Naive B cell (primary cell): ENCODE results near the gene C17orf100. TPM values are rescaled to one million over a fixed set of nuclear protein-coding genes. Genes with fewer than 3 reads are reported as not detected.

Experiments
- ATAC-seq, 2 donors: fragments of 150-1000 bp; cut with Tn5 transposase; 2 replicates each; pipeline ENCODE4 v1.10.0; 2021; ENCODE audit warnings: low read depth in 2 of 2, mild to moderate bottlenecking in 2 of 2, moderate library complexity in 2 of 2
- DNase-seq: peaks from one replicate; pipeline ENCODE4 v3.0.0; 2022
- H3K27ac Mint-ChIP-seq, 6 donors: one replicate each; pipeline ENCODE4 v1.8.0; 2020 to 2022; ENCODE audit warnings: mild to moderate bottlenecking in 6 of 6, mixed read lengths in 6 of 6, moderate library complexity in 5 of 6, inconsistent platforms in 2 of 6
- H3K27me3 Mint-ChIP-seq, 3 donors: one replicate each; pipeline ENCODE4 v1.8.0; 2021 to 2022; ENCODE audit warnings: mixed read lengths in 3 of 3, mild to moderate bottlenecking in 1 of 3
- H3K36me3 Mint-ChIP-seq, 2 donors: one replicate each; pipeline ENCODE4 v1.8.0; 2020 to 2022; ENCODE audit warnings: mixed read lengths in 2 of 2, inconsistent platforms in 1 of 2, mild to moderate bottlenecking in 1 of 2
- H3K4me1 Mint-ChIP-seq, 3 donors: one replicate each; pipeline ENCODE4 v1.8.0; 2020 to 2022; ENCODE audit warnings: mixed read lengths in 3 of 3, inconsistent platforms in 1 of 3, mild to moderate bottlenecking in 1 of 3, moderate library complexity in 1 of 3
- H3K4me3 Mint-ChIP-seq, 8 donors: one replicate each; pipeline ENCODE4 v1.8.0; 2020 to 2022; ENCODE audit warnings: mild to moderate bottlenecking in 8 of 8, mixed read lengths in 8 of 8, moderate library complexity in 8 of 8, inconsistent platforms in 2 of 8
- H3K9me3 Mint-ChIP-seq, 7 donors: one replicate each; pipeline ENCODE4 v1.8.0; 2020 to 2022; ENCODE audit warnings: mixed read lengths in 7 of 7, mild to moderate bottlenecking in 5 of 7, inconsistent platforms in 2 of 7, moderate library complexity in 1 of 7
- polyA plus RNA-seq, 6 donors: library from polyadenylated mRNA; unstranded; fragments of 300-500 nt; fragmentation: Illumina TruSeq; gene quantifications; one replicate each; pipeline ENCODE4 v1.2.3, GENCODE V29; 2021; ENCODE audit warnings: low read depth in 6 of 6

Gene C17orf100
- polyA plus RNA-seq, 6 donors from 2014 or later: 6.6 to 16.8 (median 9.7) TPM

- DNase-seq: no peak
- no peak overlapping the region for H3K27ac Mint-ChIP-seq
- H3K36me3 Mint-ChIP-seq: no peaks in the 10 kb centered on the region
- ATAC-seq: no peak
- H3K9me3 Mint-ChIP-seq: no peaks in the 10 kb centered on the region
- H3K27me3 Mint-ChIP-seq: peaks cover 21 to 58% (median 53%) of the 10 kb centered on the region in 3 donors
- H3K4me1 Mint-ChIP-seq: peaks cover 0 to 3% (median 0%) of the 10 kb centered on the region in 3 donors
- H3K4me3 Mint-ChIP-seq: no peak overlapping the region
These were observed 43.5 kb downstream of the C17orf100 start for GRCh38 chr17:6695051-6695450.

GRCh38 chr17:6695565-6695964 lies 44.0 kb downstream of the C17orf100 start:
- DNase-seq (no peak), ATAC-seq (no peak)
- Mint-ChIP-seq H3K4me3 (no peak overlapping the region), H3K27me3 (peaks cover 21 to 53% (median 52%) of the 10 kb centered on the region in 3 donors), H3K4me1 (peaks cover 0 to 3% (median 0%) of the 10 kb centered on the region in 3 donors), H3K36me3 (no peaks in the 10 kb centered on the region), H3K9me3 (no peaks in the 10 kb centered on the region), H3K27ac (no peak overlapping the region)

- H3K27ac Mint-ChIP-seq: no peak overlapping the region
- H3K4me3 Mint-ChIP-seq: no peak overlapping the region
- DNase-seq (no peak), ATAC-seq (no peak)
- peaks cover 11 to 41% (median 39%) of the 10 kb centered on the region in 3 donors for H3K27me3 Mint-ChIP-seq
- H3K9me3 Mint-ChIP-seq: no peaks in the 10 kb centered on the region
- H3K36me3 Mint-ChIP-seq: no peaks in the 10 kb centered on the region
- H3K4me1 Mint-ChIP-seq: peaks cover 0 to 2% (median 0%) of the 10 kb centered on the region in 3 donors
These were observed 45.3 kb downstream of the C17orf100 start for GRCh38 chr17:6696906-6697305.

GRCh38 chr17:6698004-6698403 lies 46.4 kb downstream of the C17orf100 start:
- Mint-ChIP-seq H3K9me3 (no peaks in the 10 kb centered on the region), H3K4me1 (peaks cover 0 to 2% (median 0%) of the 10 kb centered on the region in 3 donors), H3K36me3 (no peaks in the 10 kb centered on the region), H3K27ac (no peak overlapping the region), H3K4me3 (no peak overlapping the region), H3K27me3 (peaks cover 8 to 37% (median 30%) of the 10 kb centered on the region in 3 donors)
- no peak for ATAC-seq
- DNase-seq: no peak

GRCh38 chr17:6699997-6700947 lies 48.7 kb downstream of the C17orf100 start:
- Mint-ChIP-seq H3K9me3 (no peaks in the 10 kb centered on the region), H3K4me1 (peaks cover 0 to 2% (median 0%) of the 10 kb centered on the region in 3 donors), H3K4me3 (no peak overlapping the region), H3K36me3 (no peaks in the 10 kb centered on the region), H3K27ac (no peak overlapping the region), H3K27me3 (peaks cover 12 to 48% (median 33%) of the 10 kb centered on the region in 3 donors)
- DNase-seq (no peak), ATAC-seq (no peak)

GRCh38 chr17:6700948-6701307 lies 49.4 kb downstream of the C17orf100 start:
- H3K4me3 Mint-ChIP-seq: no peak overlapping the region
- no peak overlapping the region for H3K27ac Mint-ChIP-seq
- H3K36me3 Mint-ChIP-seq: no peaks in the 10 kb centered on the region
- ATAC-seq (no peak), DNase-seq (no peak)
- no peaks in the 10 kb centered on the region for H3K9me3 Mint-ChIP-seq
- H3K4me1 Mint-ChIP-seq: peaks cover 0 to 2% (median 0%) of the 10 kb centered on the region in 3 donors
- H3K27me3 Mint-ChIP-seq: peaks cover 11 to 41% (median 32%) of the 10 kb centered on the region in 3 donors

GRCh38 chr17:6701719-6702118 lies 50.2 kb downstream of the C17orf100 start:
- H3K36me3 Mint-ChIP-seq: no peaks in the 10 kb centered on the region
- no peak overlapping the region for H3K4me3 Mint-ChIP-seq
- peaks cover 14 to 40% (median 32%) of the 10 kb centered on the region in 3 donors for H3K27me3 Mint-ChIP-seq
- peaks cover 0 to 2% (median 0%) of the 10 kb centered on the region in 3 donors for H3K4me1 Mint-ChIP-seq
- DNase-seq: no peak
- H3K9me3 Mint-ChIP-seq: no peaks in the 10 kb centered on the region
- no peak overlapping the region for H3K27ac Mint-ChIP-seq
- peak in 1 of 2 donors; percentile 51 for ATAC-seq

GRCh38 chr17:6702567-6703215 lies 51.1 kb downstream of the C17orf100 start:
- H3K4me3 Mint-ChIP-seq: no peak overlapping the region
- no peaks in the 10 kb centered on the region for H3K9me3 Mint-ChIP-seq
- peaks cover 14 to 46% (median 41%) of the 10 kb centered on the region in 3 donors for H3K27me3 Mint-ChIP-seq
- H3K4me1 Mint-ChIP-seq: peaks cover 0 to 2% (median 0%) of the 10 kb centered on the region in 3 donors
- H3K36me3 Mint-ChIP-seq: no peaks in the 10 kb centered on the region
- ATAC-seq (no peak), DNase-seq (no peak)
- H3K27ac Mint-ChIP-seq: no peak overlapping the region

Other genes with a start within 250 kb of the C17orf100 start
- gene AIPL1, start 216.6 kb upstream of the C17orf100 start, polyA plus RNA-seq: not detected
- not detected for gene PIMREG, start 207.3 kb upstream of the C17orf100 start, polyA plus RNA-seq
- gene PITPNM3, start 95.2 kb upstream of the C17orf100 start, polyA plus RNA-seq: under 1 TPM in 3 of 6 donors, not detected in 3; 0.04 to 0.12 (median 0.07) TPM
- gene KIAA0753, start 11.1 kb upstream of the C17orf100 start, polyA plus RNA-seq: 1 to 10 TPM; 2.8 to 5.9 (median 3.2) TPM
- 10 to 100 TPM; 57.8 to 85.5 (median 64.4) TPM for gene TXNDC17, start 10.7 kb upstream of the C17orf100 start, polyA plus RNA-seq
- gene MED31, start 157 bp upstream of the C17orf100 start, polyA plus RNA-seq: 10 to 100 TPM; 25.7 to 33.8 (median 31.0) TPM
- under 1 TPM in 1 of 6 donors, not detected in 5; 0.37 TPM for gene SLC13A5, start 61.6 kb downstream of the C17orf100 start, polyA plus RNA-seq
- 10 to 100 TPM; 18.6 to 75.1 (median 22.9) TPM for gene XAF1, start 104.3 kb downstream of the C17orf100 start, polyA plus RNA-seq
- gene FBXO39, start 124.5 kb downstream of the C17orf100 start, polyA plus RNA-seq: not detected
- gene TEKT1, start 180.0 kb downstream of the C17orf100 start, polyA plus RNA-seq: not detected